Muscle of leg (tissue), 11 donors: ENCODE measurements around the gene GAREM2. TPM values are rescaled to one million over a fixed set of nuclear protein-coding genes. Genes with fewer than 3 reads are reported as not detected.
"Not testable (repeated sequence)": the region's sequence is repeated elsewhere in the genome, so short reads cannot be mapped to it uniquely, and the experiment has no call there.

Experiments
- DNase-seq: peaks from one replicate; pipeline ENCODE4 v3.0.0; 2013
- H3K27ac ChIP-seq: one replicate; pipeline ENCODE4 v1.5.1; 2013; ENCODE audit warnings: mild to moderate bottlenecking, low read length, control low read depth
- H3K27me3 ChIP-seq: one replicate; pipeline ENCODE4 v1.6.1; 2013; ENCODE audit warnings: low read length; ENCODE audit not compliant: control insufficient read depth, insufficient read depth
- H3K36me3 ChIP-seq: one replicate; pipeline ENCODE4 v1.6.1; 2013; ENCODE audit warnings: low read length; ENCODE audit not compliant: control insufficient read depth, insufficient read depth
- H3K4me1 ChIP-seq: one replicate; pipeline ENCODE4 v1.6.1; 2013; ENCODE audit warnings: low read length; ENCODE audit not compliant: control insufficient read depth, insufficient read depth
- H3K4me3 ChIP-seq: one replicate; pipeline ENCODE4 v1.5.1; 2013; ENCODE audit warnings: low read length, control low read depth
- H3K9me3 ChIP-seq: replicated peaks from 2 replicates; pipeline ENCODE4 v1.6.1; 2013; ENCODE audit warnings: low read depth, low read length; ENCODE audit not compliant: control insufficient read depth
- WGBS: methylation state at CpG from one replicate; pipeline ENCODE4 v1.1.5; 2013; ENCODE audit warnings: missing lambda C conversion rate; ENCODE audit not compliant: insufficient coverage; 5-methylcytosine and 5-hydroxymethylcytosine counted together
- polyA plus RNA-seq, 8 donors: library from polyadenylated mRNA; unstranded; fragments of 120-200 nt; gene quantifications; one replicate each; pipeline versions ENCODE4 v1.2.1 to v1.2.3, GENCODE V29; 2013; ENCODE audit warnings: inconsistent platforms in 1 of 8, low replicate concordance in 1 of 8; ENCODE audit not compliant: insufficient read length in 8 of 8, insufficient read depth in 1 of 8
- total RNA-seq: library from RNA; stranded (reverse); fragments of 120-200 nt; gene quantifications from one replicate; pipeline ENCODE4 v1.2.4, GENCODE V29; 2013

GAREM2 gene
- total and polyA plus RNA-seq, 9 donors = 2.5 to 11.1 (median 6.3) TPM

GRCh38 chr2:26144953-26145680 is 27.8 kb upstream of the GAREM2 start:
- Histone ChIP-seq H3K27me3 (peaks cover 4% of the 10 kb centered on the region), H3K36me3 (no peaks in the 10 kb centered on the region), H3K9me3 (no peaks in the 10 kb centered on the region), H3K4me1 (no peaks in the 10 kb centered on the region), H3K4me3 (no peak overlapping the region), H3K27ac (no peak overlapping the region)
- DNase-seq = peak; percentile 63
- WGBS = 62% methylated on average over 2 of the region's 11 CpGs

GRCh38 chr2:26148501-26148900 is 24.4 kb upstream of the GAREM2 start:
- WGBS = 50% methylated on average over 1 of the region's 2 CpGs
- no peak for DNase-seq
- Histone ChIP-seq H3K4me3 (no peak overlapping the region), H3K9me3 (no peaks in the 10 kb centered on the region), H3K27ac (no peak overlapping the region), H3K4me1 (no peaks in the 10 kb centered on the region), H3K27me3 (peaks cover 4% of the 10 kb centered on the region), H3K36me3 (no peaks in the 10 kb centered on the region)

- WGBS = 83% methylated on average over 12 of the region's 12 CpGs
- peaks cover 4% of the 10 kb centered on the region for H3K27me3 ChIP-seq
- H3K4me3 ChIP-seq = no peak overlapping the region
- no peaks in the 10 kb centered on the region for H3K4me1 ChIP-seq
- no peaks in the 10 kb centered on the region for H3K36me3 ChIP-seq
- H3K9me3 ChIP-seq = no peaks in the 10 kb centered on the region
- no peak for DNase-seq
- H3K27ac ChIP-seq = no peak overlapping the region
Measured at GRCh38 chr2:26150243-26150642, 22.6 kb upstream of the GAREM2 start.

GRCh38 chr2:26157580-26157979 is 15.3 kb upstream of the GAREM2 start:
- Histone ChIP-seq H3K36me3 (no peaks in the 10 kb centered on the region), H3K9me3 (no peaks in the 10 kb centered on the region), H3K27ac (no peak overlapping the region), H3K27me3 (no peaks in the 10 kb centered on the region), H3K4me1 (no peaks in the 10 kb centered on the region), H3K4me3 (no peak overlapping the region)
- no peak for DNase-seq
- WGBS = no CpG with 5 or more reads among the region's 5 CpGs

- Histone ChIP-seq H3K27ac (no peak overlapping the region), H3K27me3 (no peaks in the 10 kb centered on the region), H3K4me3 (no peak overlapping the region), H3K4me1 (no peaks in the 10 kb centered on the region), H3K36me3 (no peaks in the 10 kb centered on the region), H3K9me3 (no peaks in the 10 kb centered on the region)
- WGBS = 98% methylated on average over 6 of the region's 7 CpGs
- DNase-seq = no peak
Measured at GRCh38 chr2:26161926-26162325, 11.0 kb upstream of the GAREM2 start.

- no peaks in the 10 kb centered on the region for H3K27me3 ChIP-seq
- H3K36me3 ChIP-seq = no peaks in the 10 kb centered on the region
- 95% methylated on average over 8 of the region's 10 CpGs for WGBS
- no peaks in the 10 kb centered on the region for H3K4me1 ChIP-seq
- no peak overlapping the region for H3K27ac ChIP-seq
- no peak for DNase-seq
- no peak overlapping the region for H3K4me3 ChIP-seq
- H3K9me3 ChIP-seq = no peaks in the 10 kb centered on the region
Measured at GRCh38 chr2:26162963-26163362, 9.9 kb upstream of the GAREM2 start.

- Histone ChIP-seq H3K4me1 (no peaks in the 10 kb centered on the region), H3K9me3 (no peaks in the 10 kb centered on the region), H3K4me3 (no peak overlapping the region), H3K27ac (no peak overlapping the region), H3K27me3 (no peaks in the 10 kb centered on the region), H3K36me3 (no peaks in the 10 kb centered on the region)
- no peak for DNase-seq
- WGBS = no CpG with 5 or more reads among the region's 1 CpG
Measured at GRCh38 chr2:26164231-26164630, 8.7 kb upstream of the GAREM2 start.

GRCh38 chr2:26164641-26165211 is 8.2 kb upstream of the GAREM2 start:
- Histone ChIP-seq H3K4me1 (no peaks in the 10 kb centered on the region), H3K27me3 (no peaks in the 10 kb centered on the region), H3K27ac (no peak overlapping the region), H3K36me3 (no peaks in the 10 kb centered on the region), H3K4me3 (no peak overlapping the region), H3K9me3 (no peaks in the 10 kb centered on the region)
- 80% methylated on average over 3 of the region's 8 CpGs for WGBS
- no peak for DNase-seq

- Histone ChIP-seq H3K4me1 (no peaks in the 10 kb centered on the region), H3K36me3 (no peaks in the 10 kb centered on the region), H3K4me3 (no peak overlapping the region), H3K9me3 (no peaks in the 10 kb centered on the region), H3K27ac (no peak overlapping the region), H3K27me3 (peaks cover 4% of the 10 kb centered on the region)
- DNase-seq = no peak
- no CpG with 5 or more reads among the region's 4 CpGs for WGBS
Measured at GRCh38 chr2:26165403-26165802, 7.5 kb upstream of the GAREM2 start.

GRCh38 chr2:26166541-26166940 is 6.3 kb upstream of the GAREM2 start:
- H3K27me3 ChIP-seq = peaks cover 12% of the 10 kb centered on the region
- H3K36me3 ChIP-seq, H3K9me3 ChIP-seq, DNase-seq, H3K4me3 ChIP-seq, H3K4me1 ChIP-seq, H3K27ac ChIP-seq: not testable (repeated sequence)
- WGBS = 100% methylated on average over 1 of the region's 6 CpGs
